Stomach (tissue), 9 donors: ENCODE data around the gene ANP32E. TPM values are rescaled to one million over a fixed set of nuclear protein-coding genes. Genes with fewer than 3 reads are reported as not detected.

Experiments
- DNase-seq, 2 donors: peaks; one replicate each; pipeline versions ENCODE4 v3.0.0 to v3.0.0-alpha.2; 2013 to 2019
- H3K27ac ChIP-seq, 5 donors: fragments of 200-600 bp in 4 of 5; sonication (generic) in 4 of 5; one replicate each; pipeline ENCODE4 v1.5.1; 2013 to 2019; ENCODE audit warnings: mild to moderate bottlenecking in 1 of 5, moderate library complexity in 1 of 5
- H3K27me3 ChIP-seq, 3 donors: fragments of 200-600 bp; sonication (generic); one replicate each; pipeline ENCODE4 v1.5.1; 2017 to 2019; ENCODE audit warnings: mixed run types in 1 of 3
- H3K36me3 ChIP-seq, 4 donors: fragments of 200-600 bp; sonication (generic); 1 replicate in 3 of 4; 2 replicates in 1 of 4; pipeline ENCODE4 v1.5.1; 2016 to 2019
- H3K4me1 ChIP-seq, 4 donors: fragments of 200-600 bp; sonication (generic); one replicate each; pipeline ENCODE4 v1.5.1; 2016 to 2019
- H3K4me3 ChIP-seq, 4 donors: fragments of 200-600 bp; sonication (generic) in 3 of 4; one replicate each; pipeline ENCODE4 v1.5.1; 2016 to 2019; ENCODE audit warnings: mild to moderate bottlenecking in 1 of 4
- H3K9me3 ChIP-seq, 4 donors: fragments of 200-600 bp; sonication (generic); one replicate each; pipeline ENCODE4 v1.5.1; 2016 to 2019
- EP300 ChIP-seq: sonication (generic); formaldehyde crosslinking; IDR thresholded peaks from one replicate; pipeline ENCODE4 v1.6.1; 2017; ENCODE audit warnings: antibody characterized with exemption
- POLR2A ChIP-seq, 4 donors: fragments of 450-650 bp; IDR thresholded peaks; one replicate each; pipeline ENCODE4 v1.6.1; 2016; ENCODE audit warnings: antibody characterized with exemption in 4 of 4, control low read depth in 2 of 4, mild to moderate bottlenecking in 1 of 4, moderate library complexity in 1 of 4
- POLR2AphosphoS5 ChIP-seq, 3 donors: sonication (generic); formaldehyde crosslinking; IDR thresholded peaks; one replicate each; pipeline ENCODE4 v1.6.1; 2016; ENCODE audit warnings: antibody characterized with exemption in 3 of 3
- WGBS, 5 donors: extraction: QIAGEN DNeasy Blood & Tissue Kit in 3 of 5; methylation state at CpG; one replicate each; pipeline versions ENCODE4 v1.1.5 to v1.1.7; 2013 to 2018; 5-methylcytosine and 5-hydroxymethylcytosine counted together
- intact Hi-C: fragments of 100-400 bp; cut with DNase I; formaldehyde crosslinking; loops from one replicate; pipeline ENCODE4 v1.15.1; 2023; ENCODE audit warnings: low total_unique reads
- polyA plus RNA-seq, 3 donors: library from polyadenylated mRNA; stranded (reverse); fragments of 200-250 nt; gene quantifications; one replicate each; pipeline ENCODE4 v1.2.3, GENCODE V29; 2013
- total RNA-seq, 5 donors: library from RNA; depleted of rRNA; stranded (reverse); fragments of >200 nt; gene quantifications; one replicate each; pipeline versions ENCODE4 v1.1.0 to v1.2.3, GENCODE V29; 2014 to 2016
- TF ChIP-seq, protein P1 (sequence below), 7 experiments: fragments of 450-650 bp in 4 of 7; fragments of 200-600 bp in 3 of 7; sonication (generic) in 3 of 7; IDR thresholded peaks; one replicate each; pipeline ENCODE4 v1.5.1; 2016 to 2019; ENCODE audit warnings: antibody characterized with exemption in 7 of 7, control low read depth in 2 of 7, mild to moderate bottlenecking in 1 of 7
- donor health status: healthy with polysubstance abuse.
- donor health status: Bipolar disorder and iron deficiency.
- donor health status: healthy.

Gene ANP32E
- total and polyA plus RNA-seq, 8 donors: 7.0 to 33.2 (median 15.8) TPM

DNA sequence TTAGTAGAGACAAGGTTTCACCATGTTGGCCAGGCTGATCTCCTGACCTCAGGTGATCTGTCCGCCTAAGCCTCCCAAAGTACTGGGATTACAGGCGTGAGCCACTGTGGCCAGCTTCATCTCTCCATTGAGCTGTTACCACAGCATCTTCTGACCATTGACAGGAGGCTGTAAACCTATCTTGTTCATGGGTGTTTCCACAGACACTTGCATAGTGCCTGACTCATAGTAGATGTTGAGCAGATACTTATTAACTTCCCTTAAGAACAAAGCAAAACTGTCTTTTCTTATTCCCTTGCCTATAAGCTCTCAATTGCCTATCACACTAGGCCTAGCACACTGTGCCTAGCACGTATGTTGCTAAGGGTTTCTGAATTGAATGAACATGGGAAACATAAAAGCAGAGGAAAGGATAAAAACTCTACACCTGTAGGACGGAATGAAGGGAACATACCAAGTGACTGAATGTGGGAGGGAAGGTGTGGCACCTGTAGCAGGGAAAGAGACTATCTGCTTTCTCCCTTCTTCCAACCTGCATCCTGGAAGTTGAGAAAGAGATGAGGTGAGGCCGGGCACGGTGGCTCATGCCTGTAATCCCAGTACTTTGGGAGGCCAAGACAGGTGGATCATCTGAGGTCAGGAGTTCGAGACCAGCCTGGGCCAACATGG is 35.5 kb upstream of the ANP32E start:
- Histone ChIP-seq H3K9me3 (no peaks in the 10 kb centered on the region), H3K36me3 (peaks cover 2 to 11% (median 10%) of the 10 kb centered on the region in 4 donors), H3K27me3 (no peaks in the 10 kb centered on the region), H3K4me3 (no peak overlapping the region), H3K4me1 (peaks cover 12 to 51% (median 27%) of the 10 kb centered on the region in 4 donors), H3K27ac (peak overlapping the region in 2 of 5 donors; percentile 43 to 60)
- TF ChIP-seq, protein P1, sequence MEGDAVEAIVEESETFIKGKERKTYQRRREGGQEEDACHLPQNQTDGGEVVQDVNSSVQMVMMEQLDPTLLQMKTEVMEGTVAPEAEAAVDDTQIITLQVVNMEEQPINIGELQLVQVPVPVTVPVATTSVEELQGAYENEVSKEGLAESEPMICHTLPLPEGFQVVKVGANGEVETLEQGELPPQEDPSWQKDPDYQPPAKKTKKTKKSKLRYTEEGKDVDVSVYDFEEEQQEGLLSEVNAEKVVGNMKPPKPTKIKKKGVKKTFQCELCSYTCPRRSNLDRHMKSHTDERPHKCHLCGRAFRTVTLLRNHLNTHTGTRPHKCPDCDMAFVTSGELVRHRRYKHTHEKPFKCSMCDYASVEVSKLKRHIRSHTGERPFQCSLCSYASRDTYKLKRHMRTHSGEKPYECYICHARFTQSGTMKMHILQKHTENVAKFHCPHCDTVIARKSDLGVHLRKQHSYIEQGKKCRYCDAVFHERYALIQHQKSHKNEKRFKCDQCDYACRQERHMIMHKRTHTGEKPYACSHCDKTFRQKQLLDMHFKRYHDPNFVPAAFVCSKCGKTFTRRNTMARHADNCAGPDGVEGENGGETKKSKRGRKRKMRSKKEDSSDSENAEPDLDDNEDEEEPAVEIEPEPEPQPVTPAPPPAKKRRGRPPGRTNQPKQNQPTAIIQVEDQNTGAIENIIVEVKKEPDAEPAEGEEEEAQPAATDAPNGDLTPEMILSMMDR (IDR thresholded peaks at IDR 0.05): no peak
- TF ChIP-seq POLR2A (IDR thresholded peaks at IDR 0.05) (no peak), EP300 (no peak), POLR2AphosphoS5 (IDR thresholded peaks at IDR 0.05) (no peak)
- 92 to 96% (median 96%) methylated on average over 7 of the region's 7 CpGs for WGBS, 5 donors
- DNase-seq: no peak
- intact Hi-C loops: no loop called here

- no peak for DNase-seq
- intact Hi-C loops: no loop called here
- peak overlapping the region; percentile 63 to 98 (median 95) for H3K27ac ChIP-seq
- peaks cover 21 to 31% (median 30%) of the 10 kb centered on the region in 4 donors for H3K36me3 ChIP-seq
- H3K27me3 ChIP-seq: no peaks in the 10 kb centered on the region
- H3K9me3 ChIP-seq: no peaks in the 10 kb centered on the region
- no peak for TF ChIP-seq POLR2A (IDR thresholded peaks at IDR 0.05)
- TF ChIP-seq POLR2AphosphoS5 (IDR thresholded peaks at IDR 0.05): no peak
- no peak for TF ChIP-seq EP300
- TF ChIP-seq, protein P1 (IDR thresholded peaks at IDR 0.05): no peak
- WGBS, 5 donors: 33 to 41% (median 36%) methylated on average over 10 of the region's 10 CpGs
- H3K4me1 ChIP-seq: peaks cover 12 to 51% (median 27%) of the 10 kb centered on the region in 4 donors
- H3K4me3 ChIP-seq: peak overlapping the region; percentile 76 to 95 (median 83)
Measured at GRCh38 chr1:150269451-150269850, 33.5 kb upstream of the ANP32E start.

GRCh38 chr1:150268705-150269403 is 32.9 kb upstream of the ANP32E start, which contains the start of gene APH1A:
Gene APH1A (minus strand): TSS chr1:150269016. CDS start chr1:150268810, 206 bp downstream.
- TF ChIP-seq EP300 (no peak), POLR2A (IDR thresholded peaks at IDR 0.05) (peak in 1 of 4 donors; percentile 3), POLR2AphosphoS5 (IDR thresholded peaks at IDR 0.05) (peak; percentile 79 to 96 (median 87))
- TF ChIP-seq, protein P1 (IDR thresholded peaks at IDR 0.05): no peak
- Histone ChIP-seq H3K9me3 (no peaks in the 10 kb centered on the region), H3K4me1 (peaks cover 12 to 48% (median 27%) of the 10 kb centered on the region in 4 donors), H3K4me3 (peak within 1 kb of the TSS; percentile 76 to 95 (median 83)), H3K27ac (peak within 1 kb of the TSS; percentile 80 to 98 (median 95)), H3K27me3 (no peaks in the 10 kb centered on the region), H3K36me3 (peaks cover 22 to 37% (median 35%) of the 10 kb centered on the region in 4 donors)
- peak; percentile 96 to 99 for DNase-seq
- WGBS, 5 donors: 0 to 1% (median 0%) methylated on average over 25 to 49 of the region's 49 CpGs
- intact Hi-C loops: no loop called here

DNA sequence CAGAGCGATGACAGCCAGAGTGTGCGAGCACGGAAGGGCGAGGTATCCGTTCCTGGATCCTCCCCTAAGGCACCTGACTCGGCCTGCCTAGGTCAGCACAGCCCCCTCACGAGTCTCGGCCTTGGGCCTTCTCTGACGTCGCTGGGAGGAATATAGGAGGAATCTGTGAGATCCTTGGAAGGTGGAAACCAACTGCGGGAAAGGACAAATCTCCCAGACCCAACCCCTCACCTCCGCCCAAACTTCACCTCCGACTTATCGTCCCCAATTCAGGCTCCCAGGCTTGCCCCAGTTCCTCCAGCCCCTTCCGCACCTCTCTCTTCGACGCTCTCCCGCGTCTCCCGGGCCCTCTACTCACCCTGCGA is 32.4 kb upstream of the ANP32E start:
- intact Hi-C loops: no loop called here
- H3K27me3 ChIP-seq: no peaks in the 10 kb centered on the region
- H3K4me1 ChIP-seq: peaks cover 12 to 45% (median 27%) of the 10 kb centered on the region in 4 donors
- DNase-seq: peak; percentile 40 to 81
- no peaks in the 10 kb centered on the region for H3K9me3 ChIP-seq
- H3K36me3 ChIP-seq: peaks cover 22 to 37% (median 35%) of the 10 kb centered on the region in 4 donors
- peak overlapping the region; percentile 76 to 95 (median 83) for H3K4me3 ChIP-seq
- WGBS, 5 donors: 0 to 1% (median 0%) methylated on average over 21 of the region's 21 CpGs
- no peak for TF ChIP-seq POLR2A (IDR thresholded peaks at IDR 0.05)
- TF ChIP-seq, protein P1 (IDR thresholded peaks at IDR 0.05): no peak
- peak in 1 of 3 donors; percentile 20 for TF ChIP-seq POLR2AphosphoS5 (IDR thresholded peaks at IDR 0.05)
- H3K27ac ChIP-seq: peak overlapping the region; percentile 80 to 98 (median 95)
